ENCODE results near the gene SYNM. TPM values are rescaled to one million over a fixed set of nuclear protein-coding genes. Genes with fewer than 3 reads are reported as not detected.

The SYNM gene
- total and polyA plus RNA-seq, 2 donors from 2014 or later: 4.5 to 23.2 TPM

DNA sequence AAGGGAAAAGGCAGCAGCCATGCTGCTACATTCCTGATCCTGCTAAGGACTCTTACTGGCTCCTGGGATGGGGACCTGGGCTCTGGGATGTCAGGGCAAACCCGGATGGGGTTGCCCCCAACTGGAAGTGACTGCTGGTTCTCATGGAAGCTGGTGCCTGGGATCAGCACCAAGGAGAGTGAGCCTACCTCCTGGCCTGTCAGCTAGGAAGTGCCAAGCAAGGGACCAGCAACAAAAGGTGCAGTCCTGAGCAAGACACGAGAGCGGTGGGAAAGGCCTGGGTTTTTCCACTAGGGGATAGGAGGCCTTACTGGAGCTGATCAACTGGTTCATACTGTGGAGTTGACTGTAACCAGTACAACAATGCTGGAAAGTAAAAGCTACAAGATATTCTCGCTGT, 47.9 kb upstream of the SYNM start:
- Histone ChIP-seq H3K27me3 (ENCODE audit: control insufficient read depth, insufficient read depth, low read length) (no peaks in the 10 kb centered on the region), H3K27ac (ENCODE audit: low read depth in 2 of 2, low read length in 2 of 2) (no peak overlapping the region), H3K4me3 (ENCODE audit: low read length in 3 of 3) (no peak overlapping the region), H3K9me3 (ENCODE audit: control insufficient read depth in 2 of 3, insufficient read depth in 1 of 3, low read length in 3 of 3) (no peaks in the 10 kb centered on the region), H3K4me1 (ENCODE audit: control insufficient read depth in 2 of 3, insufficient read depth in 2 of 3, low read depth in 1 of 3, low read length in 3 of 3) (no peaks in the 10 kb centered on the region), H3K36me3 (ENCODE audit: control insufficient read depth in 2 of 3, insufficient read depth in 3 of 3, low read length in 3 of 3) (no peaks in the 10 kb centered on the region), H3K9ac (ENCODE audit: low read length in 3 of 3) (no peak overlapping the region)
- TF ChIP-seq, protein P1, sequence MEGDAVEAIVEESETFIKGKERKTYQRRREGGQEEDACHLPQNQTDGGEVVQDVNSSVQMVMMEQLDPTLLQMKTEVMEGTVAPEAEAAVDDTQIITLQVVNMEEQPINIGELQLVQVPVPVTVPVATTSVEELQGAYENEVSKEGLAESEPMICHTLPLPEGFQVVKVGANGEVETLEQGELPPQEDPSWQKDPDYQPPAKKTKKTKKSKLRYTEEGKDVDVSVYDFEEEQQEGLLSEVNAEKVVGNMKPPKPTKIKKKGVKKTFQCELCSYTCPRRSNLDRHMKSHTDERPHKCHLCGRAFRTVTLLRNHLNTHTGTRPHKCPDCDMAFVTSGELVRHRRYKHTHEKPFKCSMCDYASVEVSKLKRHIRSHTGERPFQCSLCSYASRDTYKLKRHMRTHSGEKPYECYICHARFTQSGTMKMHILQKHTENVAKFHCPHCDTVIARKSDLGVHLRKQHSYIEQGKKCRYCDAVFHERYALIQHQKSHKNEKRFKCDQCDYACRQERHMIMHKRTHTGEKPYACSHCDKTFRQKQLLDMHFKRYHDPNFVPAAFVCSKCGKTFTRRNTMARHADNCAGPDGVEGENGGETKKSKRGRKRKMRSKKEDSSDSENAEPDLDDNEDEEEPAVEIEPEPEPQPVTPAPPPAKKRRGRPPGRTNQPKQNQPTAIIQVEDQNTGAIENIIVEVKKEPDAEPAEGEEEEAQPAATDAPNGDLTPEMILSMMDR (IDR thresholded peaks at IDR 0.05; ENCODE audit: borderline replicate concordance, extremely low read depth, insufficient read depth): no peak
- no peak for FAIRE-seq
- intact Hi-C loops (cut with DNase I): no loop called here
- DNase-seq: no peak

GRCh38 chr15:99057697-99058420, 47.0 kb upstream of the SYNM start:
- peak overlapping the region in 1 of 3 donors; percentile 65 for H3K4me3 ChIP-seq (ENCODE audit: low read length in 3 of 3)
- no peaks in the 10 kb centered on the region for H3K9me3 ChIP-seq (ENCODE audit: control insufficient read depth in 2 of 3, insufficient read depth in 1 of 3, low read length in 3 of 3)
- H3K27ac ChIP-seq (ENCODE audit: low read depth in 2 of 2, low read length in 2 of 2): no peak overlapping the region
- H3K4me1 ChIP-seq (ENCODE audit: control insufficient read depth in 2 of 3, insufficient read depth in 2 of 3, low read depth in 1 of 3, low read length in 3 of 3): no peaks in the 10 kb centered on the region
- no peaks in the 10 kb centered on the region for H3K27me3 ChIP-seq (ENCODE audit: control insufficient read depth, insufficient read depth, low read length)
- no peak for FAIRE-seq
- H3K36me3 ChIP-seq (ENCODE audit: control insufficient read depth in 2 of 3, insufficient read depth in 3 of 3, low read length in 3 of 3): no peaks in the 10 kb centered on the region
- no peak overlapping the region for H3K9ac ChIP-seq (ENCODE audit: low read length in 3 of 3)
- TF ChIP-seq, protein P1 (IDR thresholded peaks at IDR 0.05; ENCODE audit: borderline replicate concordance, extremely low read depth, insufficient read depth): no peak
- intact Hi-C loops (cut with DNase I): no loop called here
- peak in 2 of 5 donors; percentile 26 to 39 for DNase-seq

DNA sequence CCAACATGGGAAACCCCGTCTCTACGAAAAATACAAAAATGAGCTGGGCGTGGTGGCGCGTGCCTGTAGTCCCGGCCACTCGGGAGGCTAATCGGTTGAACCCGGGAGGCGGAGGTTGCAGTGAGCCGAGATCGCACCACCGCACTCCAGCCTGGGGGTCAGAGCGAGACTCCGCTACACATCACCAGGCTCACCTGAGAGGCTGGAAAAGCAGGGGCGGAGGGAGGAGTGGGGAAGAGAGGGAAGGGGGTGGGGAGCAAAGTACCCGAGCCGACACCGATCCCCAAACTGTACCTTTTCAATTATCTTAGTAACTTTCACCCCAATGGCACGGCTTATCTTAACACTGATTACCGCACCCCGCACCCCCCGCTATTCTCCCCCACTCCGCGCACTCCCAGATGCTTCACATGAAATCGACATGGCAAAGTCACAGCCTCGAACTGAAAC, 46.4 kb upstream of the SYNM start:
- Histone ChIP-seq H3K4me1 (ENCODE audit: control insufficient read depth in 2 of 3, insufficient read depth in 2 of 3, low read depth in 1 of 3, low read length in 3 of 3) (no peaks in the 10 kb centered on the region), H3K27me3 (ENCODE audit: control insufficient read depth, insufficient read depth, low read length) (no peaks in the 10 kb centered on the region), H3K9ac (ENCODE audit: low read length in 3 of 3) (peak overlapping the region in 1 of 3 donors; percentile 28), H3K4me3 (ENCODE audit: low read length in 3 of 3) (peak overlapping the region; percentile 40 to 65 (median 53)), H3K36me3 (ENCODE audit: control insufficient read depth in 2 of 3, insufficient read depth in 3 of 3, low read length in 3 of 3) (no peaks in the 10 kb centered on the region), H3K27ac (ENCODE audit: low read depth in 2 of 2, low read length in 2 of 2) (no peak overlapping the region), H3K9me3 (ENCODE audit: control insufficient read depth in 2 of 3, insufficient read depth in 1 of 3, low read length in 3 of 3) (no peaks in the 10 kb centered on the region)
- intact Hi-C loops (cut with DNase I): no loop called here
- DNase-seq (peak in 2 of 5 donors; percentile 52 to 75), FAIRE-seq (no peak)
- TF ChIP-seq, protein P1 (IDR thresholded peaks at IDR 0.05; ENCODE audit: borderline replicate concordance, extremely low read depth, insufficient read depth): no peak

All from kidney (tissue), 14 donors.